Vagina (tissue), 2 donors: ENCODE results near the gene MYL6.

Experiments
- POLR2A ChIP-seq, 2 donors: fragments of 450-650 bp; IDR thresholded peaks; one replicate each; pipeline ENCODE4 v1.6.1; 2017; ENCODE audit warnings: antibody characterized with exemption in 2 of 2, mild to moderate bottlenecking in 2 of 2, moderate library complexity in 2 of 2
- POLR2AphosphoS5 ChIP-seq, 2 donors: sonication (generic); formaldehyde crosslinking; IDR thresholded peaks; one replicate each; pipeline ENCODE4 v1.9.0; 2017; ENCODE audit warnings: antibody characterized with exemption in 2 of 2, mild to moderate bottlenecking in 2 of 2, low read depth in 1 of 2; ENCODE audit not compliant: insufficient read depth in 1 of 2
- TF ChIP-seq, protein P1 (sequence below), 3 experiments: fragments of 450-650 bp in 2 of 3; fragments of 200-600 bp in 1 of 3; sonication (generic) in 1 of 3; IDR thresholded peaks; one replicate each; pipeline ENCODE4 v1.5.1; 2017 to 2019; ENCODE audit warnings: antibody characterized with exemption in 3 of 3, mild to moderate bottlenecking in 2 of 3, moderate library complexity in 2 of 3

- no peak for TF ChIP-seq POLR2AphosphoS5 (IDR thresholded peaks at IDR 0.05; ENCODE audit: insufficient read depth in 1 of 2, low read depth in 1 of 2)
- TF ChIP-seq, protein P1, sequence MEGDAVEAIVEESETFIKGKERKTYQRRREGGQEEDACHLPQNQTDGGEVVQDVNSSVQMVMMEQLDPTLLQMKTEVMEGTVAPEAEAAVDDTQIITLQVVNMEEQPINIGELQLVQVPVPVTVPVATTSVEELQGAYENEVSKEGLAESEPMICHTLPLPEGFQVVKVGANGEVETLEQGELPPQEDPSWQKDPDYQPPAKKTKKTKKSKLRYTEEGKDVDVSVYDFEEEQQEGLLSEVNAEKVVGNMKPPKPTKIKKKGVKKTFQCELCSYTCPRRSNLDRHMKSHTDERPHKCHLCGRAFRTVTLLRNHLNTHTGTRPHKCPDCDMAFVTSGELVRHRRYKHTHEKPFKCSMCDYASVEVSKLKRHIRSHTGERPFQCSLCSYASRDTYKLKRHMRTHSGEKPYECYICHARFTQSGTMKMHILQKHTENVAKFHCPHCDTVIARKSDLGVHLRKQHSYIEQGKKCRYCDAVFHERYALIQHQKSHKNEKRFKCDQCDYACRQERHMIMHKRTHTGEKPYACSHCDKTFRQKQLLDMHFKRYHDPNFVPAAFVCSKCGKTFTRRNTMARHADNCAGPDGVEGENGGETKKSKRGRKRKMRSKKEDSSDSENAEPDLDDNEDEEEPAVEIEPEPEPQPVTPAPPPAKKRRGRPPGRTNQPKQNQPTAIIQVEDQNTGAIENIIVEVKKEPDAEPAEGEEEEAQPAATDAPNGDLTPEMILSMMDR (IDR thresholded peaks at IDR 0.05): no peak
- TF ChIP-seq POLR2A (IDR thresholded peaks at IDR 0.05): no peak
Observed at GRCh38 chr12:56161690-56162351, 3.7 kb downstream of the MYL6 start.
